ENCODE measurements around the gene SERPINE1. TPM values are rescaled to one million over a fixed set of nuclear protein-coding genes. Genes with fewer than 3 reads are reported as not detected.

The SERPINE1 gene
- polyA plus RNA-seq (2013, experiment 1 of 2), result 55.1 TPM
- polyA plus RNA-seq (2013, experiment 2 of 2), result 62.9 TPM

DNA sequence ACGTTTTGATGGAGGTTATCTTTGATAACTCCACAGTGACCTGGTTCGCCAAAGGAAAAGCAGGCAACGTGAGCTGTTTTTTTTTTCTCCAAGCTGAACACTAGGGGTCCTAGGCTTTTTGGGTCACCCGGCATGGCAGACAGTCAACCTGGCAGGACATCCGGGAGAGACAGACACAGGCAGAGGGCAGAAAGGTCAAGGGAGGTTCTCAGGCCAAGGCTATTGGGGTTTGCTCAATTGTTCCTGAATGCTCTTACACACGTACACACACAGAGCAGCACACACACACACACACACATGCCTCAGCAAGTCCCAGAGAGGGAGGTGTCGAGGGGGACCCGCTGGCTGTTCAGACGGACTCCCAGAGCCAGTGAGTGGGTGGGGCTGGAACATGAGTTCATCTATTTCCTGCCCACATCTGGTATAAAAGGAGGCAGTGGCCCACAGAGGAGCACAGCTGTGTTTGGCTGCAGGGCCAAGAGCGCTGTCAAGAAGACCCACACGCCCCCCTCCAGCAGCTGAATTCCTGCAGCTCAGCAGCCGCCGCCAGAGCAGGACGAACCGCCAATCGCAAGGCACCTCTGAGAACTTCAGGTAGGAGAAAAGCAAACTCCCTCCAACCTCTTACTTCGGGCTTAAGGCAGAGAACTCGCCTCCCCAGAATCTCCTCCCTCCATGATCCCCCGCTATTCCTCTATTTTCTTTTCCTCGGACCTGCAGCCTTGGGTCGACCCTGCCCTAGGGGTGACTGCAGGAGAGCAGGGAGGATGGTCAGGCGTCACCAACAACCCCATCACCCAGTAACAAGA, at the start of gene SERPINE1:
Gene SERPINE1, plus strand, starts transcription at position 454 of the 809 bp plus-strand sequence. CDS start 1,290 bp downstream, outside the sequence.
- no peak within 1 kb of the TSS for H3K4me3 ChIP-seq (ENCODE audit: low read length)

GRCh38 chr7:101077303-101078086, 49.4 kb upstream of the SERPINE1 start:
- Histone ChIP-seq H3K23ac (ENCODE audit: low read length) (no peak overlapping the region), H3K4me3 (ENCODE audit: low read length) (no peak overlapping the region), H4K5ac (ENCODE audit: low read length) (no peak overlapping the region), H2AK5ac (ENCODE audit: low read length) (no peak overlapping the region), H3K9ac (ENCODE audit: low read length) (no peak overlapping the region), H3K18ac (ENCODE audit: low read length) (no peak overlapping the region), H2BK5ac (ENCODE audit: low read length) (no peak overlapping the region), H2BK120ac (ENCODE audit: low read depth, low read length) (no peak overlapping the region), H3K4me1 (ENCODE audit: control insufficient read depth, low read depth, low read length) (no peaks in the 10 kb centered on the region), H3K27me3 (ENCODE audit: insufficient read depth, low read length, poor library complexity) (no peaks in the 10 kb centered on the region), H3K79me2 (ENCODE audit: control insufficient read depth, insufficient read depth, low read length) (no peaks in the 10 kb centered on the region), H3K79me1 (ENCODE audit: low read length) (no peaks in the 10 kb centered on the region), H3K27ac (ENCODE audit: low read depth, low read length) (no peak overlapping the region), H3K56ac (ENCODE audit: low read length) (no peak overlapping the region), H3K36me3 (ENCODE audit: control insufficient read depth, insufficient read depth, low read length) (no peaks in the 10 kb centered on the region), H3K4ac (ENCODE audit: low read depth, low read length) (no peak overlapping the region), H4K8ac (ENCODE audit: low read depth, low read length) (no peak overlapping the region), H2BK15ac (replicated peaks; ENCODE audit: low read depth) (no peak overlapping the region), H3K4me2 (ENCODE audit: low read length) (no peak overlapping the region)
- DNase-seq, result peak; percentile 91
- WGBS (ENCODE audit: extremely low coverage, insufficient coverage, low lambda C conversion rate), result no CpG with 5 or more reads among the region's 13 CpGs

More for the DNA sequence above, at the start of gene SERPINE1:
- Histone ChIP-seq H3K18ac (ENCODE audit: low read length) (peak within 1 kb of the TSS; percentile 15), H3K27ac (ENCODE audit: low read depth, low read length) (no peak within 1 kb of the TSS), H4K8ac (ENCODE audit: low read depth, low read length) (no peak within 1 kb of the TSS), H2BK120ac (ENCODE audit: low read depth, low read length) (no peak within 1 kb of the TSS), H3K36me3 (ENCODE audit: control insufficient read depth, insufficient read depth, low read length) (no peaks in the 10 kb centered on the region), H3K4me1 (ENCODE audit: control insufficient read depth, low read depth, low read length) (peaks cover 4% of the 10 kb centered on the region), H4K5ac (ENCODE audit: low read length) (no peak within 1 kb of the TSS), H3K27me3 (ENCODE audit: insufficient read depth, low read length, poor library complexity) (no peaks in the 10 kb centered on the region), H3K4me2 (ENCODE audit: low read length) (peak within 1 kb of the TSS; percentile 18), H3K23ac (ENCODE audit: low read length) (no peak within 1 kb of the TSS), H3K79me1 (ENCODE audit: low read length) (no peaks in the 10 kb centered on the region), H2BK5ac (ENCODE audit: low read length) (no peak within 1 kb of the TSS), H3K79me2 (ENCODE audit: control insufficient read depth, insufficient read depth, low read length) (no peaks in the 10 kb centered on the region), H3K56ac (ENCODE audit: low read length) (peak within 1 kb of the TSS; percentile 40), H3K4ac (ENCODE audit: low read depth, low read length) (peak within 1 kb of the TSS; percentile 19), H2BK15ac (replicated peaks; ENCODE audit: low read depth) (no peak within 1 kb of the TSS), H3K9ac (ENCODE audit: low read length) (peak within 1 kb of the TSS; percentile 12), H2AK5ac (ENCODE audit: low read length) (peak within 1 kb of the TSS; percentile 31)
- no CpG with 5 or more reads among the region's 22 CpGs for WGBS (ENCODE audit: extremely low coverage, insufficient coverage, low lambda C conversion rate)
- peak; percentile 95 for DNase-seq

DNA sequence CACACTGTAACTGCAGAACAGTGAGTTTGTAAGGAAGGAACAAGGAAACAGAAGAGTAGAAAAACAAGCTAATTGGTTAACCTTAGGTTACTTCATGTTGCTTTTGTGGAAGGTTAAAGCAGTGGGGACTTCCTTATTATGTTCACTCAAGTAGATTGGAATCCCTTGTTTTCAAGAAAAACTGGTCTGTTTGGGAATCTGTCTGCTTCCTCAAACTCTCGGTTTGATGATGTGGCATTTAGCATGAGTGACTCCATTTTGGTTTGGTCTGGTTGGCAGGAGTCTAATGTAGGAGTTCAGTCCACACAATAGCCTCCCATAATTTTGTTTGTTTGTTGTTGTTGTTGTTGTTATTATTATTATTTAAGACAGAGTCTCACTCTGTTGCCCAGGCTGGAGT, 45.5 kb upstream of the SERPINE1 start:
- WGBS (ENCODE audit: extremely low coverage, insufficient coverage, low lambda C conversion rate), result no CpG with 5 or more reads among the region's 1 CpG
- H3K9ac ChIP-seq (ENCODE audit: low read length), result no peak overlapping the region
- no peak overlapping the region for H3K23ac ChIP-seq (ENCODE audit: low read length)
- no peaks in the 10 kb centered on the region for H3K36me3 ChIP-seq (ENCODE audit: control insufficient read depth, insufficient read depth, low read length)
- no peak overlapping the region for H4K5ac ChIP-seq (ENCODE audit: low read length)
- no peaks in the 10 kb centered on the region for H3K79me2 ChIP-seq (ENCODE audit: control insufficient read depth, insufficient read depth, low read length)
- H3K4me3 ChIP-seq (ENCODE audit: low read length), result no peak overlapping the region
- H2AK5ac ChIP-seq (ENCODE audit: low read length), result no peak overlapping the region
- no peak overlapping the region for H2BK120ac ChIP-seq (ENCODE audit: low read depth, low read length)
- no peak overlapping the region for H3K4me2 ChIP-seq (ENCODE audit: low read length)
- no peak overlapping the region for H3K18ac ChIP-seq (ENCODE audit: low read length)
- no peaks in the 10 kb centered on the region for H3K27me3 ChIP-seq (ENCODE audit: insufficient read depth, low read length, poor library complexity)
- DNase-seq, result no peak
- H3K79me1 ChIP-seq (ENCODE audit: low read length), result no peaks in the 10 kb centered on the region
- no peak overlapping the region for H2BK15ac ChIP-seq (replicated peaks; ENCODE audit: low read depth)
- no peak overlapping the region for H4K8ac ChIP-seq (ENCODE audit: low read depth, low read length)
- H3K4ac ChIP-seq (ENCODE audit: low read depth, low read length), result no peak overlapping the region
- no peak overlapping the region for H2BK5ac ChIP-seq (ENCODE audit: low read length)
- H3K56ac ChIP-seq (ENCODE audit: low read length), result no peak overlapping the region
- no peak overlapping the region for H3K27ac ChIP-seq (ENCODE audit: low read depth, low read length)
- H3K4me1 ChIP-seq (ENCODE audit: control insufficient read depth, low read depth, low read length), result no peaks in the 10 kb centered on the region

DNA sequence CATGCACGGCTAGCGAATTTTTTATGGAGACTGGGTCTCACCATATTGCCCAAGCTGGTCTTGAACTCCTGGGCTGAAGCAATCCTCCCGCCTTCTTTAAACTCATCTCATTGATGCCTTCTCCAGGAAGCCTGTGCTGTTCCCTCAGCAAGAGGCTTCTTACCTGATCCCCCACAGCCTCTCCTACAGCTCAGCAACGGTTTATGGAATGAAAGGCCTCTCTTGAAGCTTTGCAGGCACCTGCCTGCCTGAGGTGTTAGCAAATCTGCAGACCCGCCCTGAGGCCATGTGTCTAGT, 42.1 kb upstream of the SERPINE1 start:
- Histone ChIP-seq H2AK5ac (ENCODE audit: low read length) (no peak overlapping the region), H3K36me3 (ENCODE audit: control insufficient read depth, insufficient read depth, low read length) (no peaks in the 10 kb centered on the region), H3K4me2 (ENCODE audit: low read length) (peak overlapping the region; percentile 20), H3K56ac (ENCODE audit: low read length) (peak overlapping the region; percentile 98), H2BK15ac (replicated peaks; ENCODE audit: low read depth) (no peak overlapping the region), H3K79me2 (ENCODE audit: control insufficient read depth, insufficient read depth, low read length) (no peaks in the 10 kb centered on the region), H4K5ac (ENCODE audit: low read length) (no peak overlapping the region), H4K8ac (ENCODE audit: low read depth, low read length) (no peak overlapping the region), H3K23ac (ENCODE audit: low read length) (no peak overlapping the region), H3K27me3 (ENCODE audit: insufficient read depth, low read length, poor library complexity) (no peaks in the 10 kb centered on the region), H3K4me1 (ENCODE audit: control insufficient read depth, low read depth, low read length) (no peaks in the 10 kb centered on the region), H3K79me1 (ENCODE audit: low read length) (peaks cover 4% of the 10 kb centered on the region), H2BK5ac (ENCODE audit: low read length) (no peak overlapping the region), H3K27ac (ENCODE audit: low read depth, low read length) (peak overlapping the region; percentile 7), H3K4ac (ENCODE audit: low read depth, low read length) (no peak overlapping the region), H2BK120ac (ENCODE audit: low read depth, low read length) (no peak overlapping the region), H3K9ac (ENCODE audit: low read length) (peak overlapping the region; percentile 87), H3K4me3 (ENCODE audit: low read length) (no peak overlapping the region), H3K18ac (ENCODE audit: low read length) (no peak overlapping the region)
- DNase-seq, result no peak
- WGBS (ENCODE audit: extremely low coverage, insufficient coverage, low lambda C conversion rate), result no CpG with 5 or more reads among the region's 5 CpGs

DNA sequence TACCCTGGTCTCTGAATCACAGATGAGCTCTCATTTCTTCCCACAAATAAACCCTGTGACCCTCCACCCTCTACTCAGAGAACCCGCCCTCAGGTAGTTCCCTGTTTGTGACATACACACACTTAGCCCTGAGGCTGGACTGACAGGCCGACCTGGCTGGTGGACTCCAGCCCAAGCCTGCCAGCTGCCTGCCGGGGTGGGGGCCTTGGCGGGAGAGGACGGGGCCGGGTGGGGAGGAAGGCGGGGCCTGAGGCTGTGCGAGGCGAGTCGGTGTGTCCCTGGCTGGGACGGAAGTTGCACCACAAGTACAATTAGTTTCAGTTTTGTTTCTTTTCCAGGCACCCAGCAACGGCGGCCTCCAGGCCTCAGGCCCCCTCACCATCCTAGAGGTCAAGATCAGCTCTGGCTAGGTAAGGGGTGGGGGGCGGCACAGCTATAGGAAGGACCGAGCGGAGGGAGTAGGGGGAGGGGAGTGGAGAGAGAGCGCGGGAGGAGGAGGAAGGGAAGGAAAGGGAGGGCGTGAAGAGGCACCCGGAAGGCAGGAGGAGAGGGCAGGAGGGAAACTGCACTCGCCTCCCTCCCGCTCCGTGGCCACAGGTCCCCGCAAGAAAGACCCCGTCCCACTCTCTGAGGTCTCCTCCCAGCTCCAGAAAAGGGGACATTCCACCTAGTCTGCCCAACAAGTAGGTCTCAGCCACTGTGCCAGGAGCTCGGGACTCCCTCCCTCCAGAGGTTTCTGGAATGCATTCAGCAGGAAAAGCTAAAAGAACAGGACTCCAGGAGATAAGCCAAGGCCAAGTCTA, 41.5 kb upstream of the SERPINE1 start, which contains the start of gene TRIM56:
Gene TRIM56, plus strand, starts transcription at position 320 of the 803 bp plus-strand sequence. CDS start 1,832 bp downstream, outside the sequence.
- H4K8ac ChIP-seq (ENCODE audit: low read depth, low read length), result no peak within 1 kb of the TSS
- no CpG with 5 or more reads among the region's 26 CpGs for WGBS (ENCODE audit: extremely low coverage, insufficient coverage, low lambda C conversion rate)
- H3K27ac ChIP-seq (ENCODE audit: low read depth, low read length), result peak within 1 kb of the TSS; percentile 78

More for the DNA sequence above, 41.5 kb upstream of the SERPINE1 start, which contains the start of gene TRIM56:
- H2BK5ac ChIP-seq (ENCODE audit: low read length), result peak within 1 kb of the TSS; percentile 90
- H3K9ac ChIP-seq (ENCODE audit: low read length), result peak within 1 kb of the TSS; percentile 87
- H3K36me3 ChIP-seq (ENCODE audit: control insufficient read depth, insufficient read depth, low read length), result no peaks in the 10 kb centered on the region
- no peaks in the 10 kb centered on the region for H3K4me1 ChIP-seq (ENCODE audit: control insufficient read depth, low read depth, low read length)
- H3K56ac ChIP-seq (ENCODE audit: low read length), result peak within 1 kb of the TSS; percentile 98
- peak within 1 kb of the TSS; percentile 61 for H3K18ac ChIP-seq (ENCODE audit: low read length)
- H3K79me2 ChIP-seq (ENCODE audit: control insufficient read depth, insufficient read depth, low read length), result no peaks in the 10 kb centered on the region
- no peak within 1 kb of the TSS for H2BK120ac ChIP-seq (ENCODE audit: low read depth, low read length)
- DNase-seq, result peak; percentile 91
- H2BK15ac ChIP-seq (replicated peaks; ENCODE audit: low read depth), result no peak within 1 kb of the TSS
- peak within 1 kb of the TSS; percentile 68 for H3K4me3 ChIP-seq (ENCODE audit: low read length)
- no peaks in the 10 kb centered on the region for H3K27me3 ChIP-seq (ENCODE audit: insufficient read depth, low read length, poor library complexity)
- no peak within 1 kb of the TSS for H3K23ac ChIP-seq (ENCODE audit: low read length)
- peak within 1 kb of the TSS; percentile 83 for H3K4ac ChIP-seq (ENCODE audit: low read depth, low read length)
- H3K79me1 ChIP-seq (ENCODE audit: low read length), result peaks cover 4% of the 10 kb centered on the region
- no peak within 1 kb of the TSS for H4K5ac ChIP-seq (ENCODE audit: low read length)
- no peak within 1 kb of the TSS for H2AK5ac ChIP-seq (ENCODE audit: low read length)
- peak within 1 kb of the TSS; percentile 77 for H3K4me2 ChIP-seq (ENCODE audit: low read length)
